HG02588 (cell line): ENCODE results near the gene PCED1A.

Experiments used
- ATAC-seq: cut with Tn5 transposase; IDR thresholded peaks from one replicate; pipeline ENCODE4 v1.9.1; 2021; ENCODE audit warnings: mild to moderate bottlenecking, moderate library complexity; ENCODE audit not compliant: unreplicated experiment

Gene PCED1A

GRCh38 chr20:2840138-2840966 lies at the start of gene PCED1A, which contains the start of gene VPS16:
TSS of gene PCED1A (minus strand) at chr20:2840655. CDS start at chr20:2839912, 743 bp downstream.
TSS of gene VPS16 (plus strand) at chr20:2840745. CDS start at chr20:2840775, 30 bp downstream.
- ATAC-seq: peak; percentile 97

GRCh38 chr20:2889797-2890196 lies 49.3 kb upstream of the PCED1A start:
- no peak for ATAC-seq

- ATAC-seq: no peak
Measured at GRCh38 chr20:2889209-2889608, 48.8 kb upstream of the PCED1A start.

- ATAC-seq: no peak
Measured at GRCh38 chr20:2888224-2888955, 47.9 kb upstream of the PCED1A start.

GRCh38 chr20:2887715-2888114 lies 47.3 kb upstream of the PCED1A start:
- no peak for ATAC-seq

- no peak for ATAC-seq
Measured at GRCh38 chr20:2883726-2884637, 43.5 kb upstream of the PCED1A start.

GRCh38 chr20:2880650-2881049 lies 40.2 kb upstream of the PCED1A start:
- ATAC-seq: no peak

GRCh38 chr20:2879146-2879545 lies 38.7 kb upstream of the PCED1A start:
- ATAC-seq: no peak

- no peak for ATAC-seq
Measured at GRCh38 chr20:2878515-2878914, 38.1 kb upstream of the PCED1A start.

GRCh38 chr20:2875690-2876203 lies 35.3 kb upstream of the PCED1A start:
- ATAC-seq: no peak

- ATAC-seq: no peak
Measured at GRCh38 chr20:2874456-2874855, 34.0 kb upstream of the PCED1A start.

GRCh38 chr20:2873747-2874041 lies 33.2 kb upstream of the PCED1A start:
- peak; percentile 33 for ATAC-seq

- ATAC-seq: peak; percentile 85
Measured at GRCh38 chr20:2873010-2873746, 32.7 kb upstream of the PCED1A start, which contains the start of gene PTPRA. TSS of gene PTPRA (plus strand) at chr20:2873481. CDS start at chr20:2964278, 90,797 bp downstream.

- peak; percentile 30 for ATAC-seq
Measured at GRCh38 chr20:2872459-2873009, 32.1 kb upstream of the PCED1A start.

- no peak for ATAC-seq
Measured at GRCh38 chr20:2871661-2872458, 31.4 kb upstream of the PCED1A start.

GRCh38 chr20:2871111-2871465 lies 30.6 kb upstream of the PCED1A start:
- ATAC-seq: no peak

- no peak for ATAC-seq
Measured at GRCh38 chr20:2869381-2869780, 28.9 kb upstream of the PCED1A start.

- no peak for ATAC-seq
Measured at GRCh38 chr20:2867081-2867864, 26.8 kb upstream of the PCED1A start.
